ENCODE data around the gene F2RL2. TPM values are rescaled to one million over a fixed set of nuclear protein-coding genes. Genes with fewer than 3 reads are reported as not detected.

Gene F2RL2
- total RNA-seq, 2 experiments from 2014 or later = not detected

DNA sequence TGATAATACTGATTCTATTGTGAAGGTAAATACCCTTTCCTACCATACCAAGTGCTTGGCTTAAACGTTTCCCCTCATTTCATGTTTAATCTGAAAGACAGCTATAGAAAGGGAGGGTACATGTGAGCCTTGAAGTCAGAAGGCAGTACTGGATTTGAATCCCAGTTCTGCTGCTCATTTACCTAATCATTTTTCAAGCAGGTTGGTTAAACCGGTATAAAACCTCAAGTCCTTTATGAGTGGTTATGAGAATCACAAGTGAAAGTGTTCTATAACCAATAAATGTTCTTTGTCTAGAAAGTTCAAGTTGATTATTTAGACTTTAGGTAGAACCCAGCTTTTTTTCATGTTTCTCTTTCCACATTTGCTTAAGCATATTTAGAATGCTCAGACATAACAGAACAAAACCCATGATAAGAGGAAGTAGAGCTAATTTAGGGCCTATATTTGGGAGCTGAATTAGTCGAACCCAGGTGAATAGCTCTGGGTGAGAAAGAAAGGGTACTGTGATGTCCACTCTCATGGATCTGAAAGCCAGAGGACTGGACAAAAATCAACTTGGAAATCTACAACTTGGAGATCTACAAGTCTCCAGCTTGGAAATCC is 29.7 kb upstream of the F2RL2 start:
- Mint-ChIP-seq H3K4me3 (no peak overlapping the region), H3K27ac (no peak overlapping the region), H3K9me3 (ENCODE audit: low read depth) (peaks cover 11% of the 10 kb centered on the region), H3K4me1 (peaks cover 5% of the 10 kb centered on the region), H3K36me3 (ENCODE audit: low read depth) (peaks cover 41% of the 10 kb centered on the region), H3K27me3 (no peaks in the 10 kb centered on the region)
- ChIA-PET POLR2A (no interaction called here), CTCF (interaction anchor here (0.6 to 2.1 kb wide), 6 partner anchors 10 to 1212 kb away, joined by 3 to 8 read pairs (median 4); no protein-coding TSS in a partner anchor)
- intact Hi-C loops (cut with DNase I, micrococcal nuclease) = no loop called here
- ATAC-seq (peak; percentile 72), DNase-seq (no peak)

GRCh38 chr5:76649140-76649539 is 25.9 kb upstream of the F2RL2 start:
- Mint-ChIP-seq H3K4me1 (peaks cover 5% of the 10 kb centered on the region), H3K4me3 (no peak overlapping the region), H3K36me3 (ENCODE audit: low read depth) (peaks cover 49% of the 10 kb centered on the region), H3K9me3 (ENCODE audit: low read depth) (peaks cover 13% of the 10 kb centered on the region), H3K27me3 (no peaks in the 10 kb centered on the region), H3K27ac (no peak overlapping the region)
- ATAC-seq = no peak
- intact Hi-C loops (cut with DNase I, micrococcal nuclease) = loop anchor here in 1 of 2 experiments (10.0 kb wide), 1 partner anchor 574 kb away; no protein-coding TSS in a partner anchor
- no peak for DNase-seq
- ChIA-PET POLR2A (no interaction called here), CTCF (interaction anchor here (0.5 to 1.9 kb wide), 2 partner anchors 125 to 219 kb away, joined by 3 to 7 read pairs; no protein-coding TSS in a partner anchor)

- Mint-ChIP-seq H3K9me3 (ENCODE audit: low read depth) (peaks cover 4% of the 10 kb centered on the region), H3K27ac (no peak overlapping the region), H3K4me1 (peaks cover 5% of the 10 kb centered on the region), H3K27me3 (no peaks in the 10 kb centered on the region), H3K4me3 (no peak overlapping the region), H3K36me3 (ENCODE audit: low read depth) (peaks cover 48% of the 10 kb centered on the region)
- ChIA-PET POLR2A (no interaction called here), CTCF (interaction anchor here (0.9 to 2.0 kb wide), 6 partner anchors 9 to 42 kb away, joined by 3 to 8 read pairs (median 4); no protein-coding TSS in a partner anchor)
- DNase-seq (no peak), ATAC-seq (no peak)
- intact Hi-C loops (cut with DNase I, micrococcal nuclease) = loop anchor here in 1 of 2 experiments (5.0 to 10.0 kb wide), 2 partner anchors 306 to 569 kb away; no protein-coding TSS in a partner anchor
These were observed 20.2 kb upstream of the F2RL2 start for GRCh38 chr5:76643371-76643770.

DNA sequence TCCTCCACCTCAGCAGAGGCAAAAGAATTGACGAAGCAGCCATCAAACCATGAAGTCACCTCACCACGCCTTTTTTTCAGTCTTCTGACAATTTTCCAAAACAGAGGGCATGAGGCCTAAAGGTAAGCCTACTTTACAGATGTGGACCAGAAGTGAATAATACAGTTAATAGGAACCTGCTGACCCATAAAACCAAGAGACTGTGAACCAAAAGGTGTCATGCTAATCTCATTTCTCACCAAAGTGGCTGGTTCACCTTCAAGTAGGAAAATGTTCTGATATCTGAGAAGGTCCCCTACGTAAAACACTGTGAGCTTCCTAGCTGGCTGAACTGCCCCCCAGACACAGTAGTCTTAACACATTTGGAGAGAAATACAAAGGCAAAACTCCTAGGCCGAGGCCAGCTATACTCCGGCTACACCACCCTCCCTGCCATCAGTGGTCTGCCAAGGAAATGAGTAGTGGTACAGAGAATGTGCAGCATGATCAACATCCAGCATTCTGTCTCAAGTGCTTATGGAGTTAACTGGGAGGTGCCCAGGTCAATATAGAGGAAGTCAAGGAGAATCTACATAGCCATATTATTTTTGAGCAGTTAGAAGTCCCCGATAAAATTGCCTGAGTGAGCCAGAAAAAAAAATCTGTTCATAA is 19.3 kb upstream of the F2RL2 start:
- ATAC-seq = no peak
- intact Hi-C loops (cut with DNase I, micrococcal nuclease) = loop anchor here in 1 of 2 experiments (5.0 to 10.0 kb wide), 2 partner anchors 305 to 568 kb away; no protein-coding TSS in a partner anchor
- Mint-ChIP-seq H3K36me3 (ENCODE audit: low read depth) (peaks cover 39% of the 10 kb centered on the region), H3K9me3 (ENCODE audit: low read depth) (peaks cover 2% of the 10 kb centered on the region), H3K4me3 (no peak overlapping the region), H3K4me1 (peaks cover 5% of the 10 kb centered on the region), H3K27ac (no peak overlapping the region), H3K27me3 (no peaks in the 10 kb centered on the region)
- no peak for DNase-seq
- CTCF ChIA-PET = interaction anchor here (0.7 to 2.0 kb wide), 12 partner anchors 9 to 468 kb away, joined by 3 to 8 read pairs (median 4); no protein-coding TSS in a partner anchor
- POLR2A ChIA-PET = no interaction called here

DNA sequence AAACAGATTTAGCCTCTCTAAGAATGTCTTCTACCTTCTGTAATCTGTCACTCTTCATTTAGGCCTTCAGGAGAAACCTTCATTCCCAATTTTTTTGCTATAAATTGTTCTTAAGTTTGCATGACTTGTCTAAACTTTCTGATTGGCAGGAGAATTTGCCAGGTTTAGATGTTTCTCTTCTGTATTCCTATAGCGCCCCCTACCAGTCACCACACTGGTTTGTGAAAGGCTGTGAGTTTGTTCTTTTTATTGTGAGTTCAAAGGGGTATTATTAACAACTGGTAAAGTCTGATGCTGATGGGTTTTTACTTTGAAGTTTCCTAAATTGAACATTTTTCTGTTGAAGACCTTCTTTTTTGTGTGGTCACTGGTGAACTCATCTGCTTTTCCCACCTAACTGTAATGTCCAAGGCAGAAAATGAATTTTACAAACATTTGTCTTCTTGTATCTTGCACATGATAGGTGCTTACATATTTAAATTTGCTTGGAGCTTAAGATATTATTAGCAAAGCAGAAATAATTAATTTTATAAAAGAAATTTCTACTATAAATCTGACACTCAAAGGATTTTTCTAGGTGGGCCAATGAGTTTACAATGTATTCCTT is 18.4 kb upstream of the F2RL2 start:
- ChIA-PET CTCF (interaction anchor here (0.7 to 2.0 kb wide), 10 partner anchors 10 to 467 kb away, joined by 3 to 9 read pairs (median 4); no protein-coding TSS in a partner anchor), POLR2A (no interaction called here)
- ATAC-seq (no peak), DNase-seq (peak; percentile 74)
- Mint-ChIP-seq H3K27me3 (no peaks in the 10 kb centered on the region), H3K9me3 (ENCODE audit: low read depth) (no peaks in the 10 kb centered on the region), H3K27ac (no peak overlapping the region), H3K4me3 (no peak overlapping the region), H3K36me3 (ENCODE audit: low read depth) (peaks cover 34% of the 10 kb centered on the region), H3K4me1 (peaks cover 5% of the 10 kb centered on the region)
- intact Hi-C loops (cut with DNase I, micrococcal nuclease) = loop anchor here (1.0 to 10.0 kb wide), 6 partner anchors 40 to 567 kb away; partner anchors contain the start of gene IQGAP2 (in 1 of the 2)

DNA sequence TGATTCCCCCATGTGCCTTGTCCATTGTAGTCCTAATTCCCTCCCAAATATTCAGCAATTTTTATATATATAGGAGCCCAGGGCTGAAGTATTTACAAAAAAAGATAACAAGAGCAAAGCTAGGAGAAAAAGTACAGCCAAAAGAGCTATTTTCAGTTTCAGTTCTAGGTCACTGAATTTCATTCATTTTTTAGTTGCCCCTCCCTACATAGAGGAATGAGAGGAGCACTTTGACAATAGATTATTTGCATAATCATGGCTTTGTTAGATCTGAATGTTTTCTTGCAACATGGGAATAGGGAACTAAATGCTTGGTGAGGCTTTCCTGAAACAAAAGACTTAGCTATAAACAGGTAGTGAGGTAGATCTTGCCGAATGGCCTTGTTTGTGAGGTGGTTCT is 15.3 kb upstream of the F2RL2 start:
- ATAC-seq (no peak), DNase-seq (no peak)
- CTCF ChIA-PET = interaction anchor here (0.7 to 3.2 kb wide), 7 partner anchors 11 to 143 kb away, joined by 3 to 11 read pairs (median 3); no protein-coding TSS in a partner anchor
- Mint-ChIP-seq H3K36me3 (ENCODE audit: low read depth) (peaks cover 34% of the 10 kb centered on the region), H3K27me3 (no peaks in the 10 kb centered on the region), H3K4me1 (peaks cover 5% of the 10 kb centered on the region), H3K9me3 (ENCODE audit: low read depth) (no peaks in the 10 kb centered on the region), H3K27ac (no peak overlapping the region), H3K4me3 (no peak overlapping the region)
- POLR2A ChIA-PET = no interaction called here
- intact Hi-C loops (cut with DNase I, micrococcal nuclease) = no loop called here

DNA sequence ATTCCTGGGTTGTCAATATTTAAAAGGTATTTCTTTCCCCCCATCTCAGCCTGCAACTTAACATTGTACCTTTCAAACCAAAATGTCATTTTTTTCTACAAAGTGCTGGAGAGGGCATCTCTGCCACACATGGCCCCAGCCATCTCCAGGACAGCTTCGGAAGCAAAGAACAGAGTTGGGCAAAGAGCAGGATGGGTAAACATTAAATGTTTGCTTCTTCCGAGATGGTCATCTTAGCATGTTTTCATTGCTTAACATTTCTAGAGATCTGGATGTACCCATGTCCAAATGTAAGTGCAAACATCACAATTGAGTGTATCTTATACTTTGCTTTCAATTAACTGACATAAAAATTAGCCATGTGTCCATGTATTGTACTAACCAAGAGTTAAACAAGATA is 14.3 kb upstream of the F2RL2 start:
- Mint-ChIP-seq H3K4me3 (no peak overlapping the region), H3K4me1 (peaks cover 5% of the 10 kb centered on the region), H3K27ac (no peak overlapping the region), H3K27me3 (no peaks in the 10 kb centered on the region), H3K9me3 (ENCODE audit: low read depth) (no peaks in the 10 kb centered on the region), H3K36me3 (ENCODE audit: low read depth) (peaks cover 27% of the 10 kb centered on the region)
- ChIA-PET CTCF (interaction anchor here (0.9 to 3.2 kb wide), 5 partner anchors 13 to 137 kb away, joined by 3 to 11 read pairs (median 3); no protein-coding TSS in a partner anchor), POLR2A (no interaction called here)
- DNase-seq = no peak
- no peak for ATAC-seq
- intact Hi-C loops (cut with DNase I, micrococcal nuclease) = no loop called here

GRCh38 chr5:76634661-76635060 is 11.5 kb upstream of the F2RL2 start:
- no peak for DNase-seq
- intact Hi-C loops (cut with DNase I, micrococcal nuclease) = no loop called here
- no peak overlapping the region for H3K4me3 Mint-ChIP-seq
- POLR2A ChIA-PET = no interaction called here
- peaks cover 5% of the 10 kb centered on the region for H3K4me1 Mint-ChIP-seq
- ATAC-seq = no peak
- no peak overlapping the region for H3K27ac Mint-ChIP-seq
- H3K36me3 Mint-ChIP-seq (ENCODE audit: low read depth) = peaks cover 23% of the 10 kb centered on the region
- no peaks in the 10 kb centered on the region for H3K9me3 Mint-ChIP-seq (ENCODE audit: low read depth)
- CTCF ChIA-PET = interaction anchor here (1.1 to 1.5 kb wide), 2 partner anchors 29 to 33 kb away, joined by 4 read pairs; no protein-coding TSS in a partner anchor
- H3K27me3 Mint-ChIP-seq = no peaks in the 10 kb centered on the region

DNA sequence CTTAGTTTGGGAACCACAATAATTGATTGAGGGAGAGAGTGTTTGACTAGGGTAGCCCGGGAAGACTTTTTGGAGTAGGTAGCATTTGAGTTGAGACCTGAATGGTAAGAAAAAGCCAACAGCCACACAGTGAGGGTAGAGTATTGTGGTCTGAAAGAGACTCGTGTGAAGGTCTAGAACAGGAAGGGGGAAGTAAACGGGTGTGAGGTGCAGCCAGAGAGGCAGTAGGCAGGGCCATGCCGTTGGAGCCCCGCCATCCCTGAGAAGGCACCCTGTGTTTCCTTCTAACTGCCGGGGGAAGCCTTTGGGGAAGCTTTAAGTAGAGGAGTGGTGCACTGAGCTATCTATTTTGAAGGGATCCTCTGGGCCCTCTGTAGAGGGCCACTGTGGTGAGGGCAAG is 3.5 kb upstream of the F2RL2 start:
- H3K27ac Mint-ChIP-seq = no peak overlapping the region
- no peak overlapping the region for H3K4me3 Mint-ChIP-seq
- ChIA-PET POLR2A (no interaction called here), CTCF (interaction anchor here (2.0 kb wide), 1 partner anchor 12 kb away, joined by 7 read pairs; no protein-coding TSS in a partner anchor)
- ATAC-seq = no peak
- intact Hi-C loops (cut with DNase I, micrococcal nuclease) = no loop called here
- H3K36me3 Mint-ChIP-seq (ENCODE audit: low read depth) = peaks cover 18% of the 10 kb centered on the region
- no peaks in the 10 kb centered on the region for H3K27me3 Mint-ChIP-seq
- DNase-seq = no peak
- H3K9me3 Mint-ChIP-seq (ENCODE audit: low read depth) = no peaks in the 10 kb centered on the region
- peaks cover 15% of the 10 kb centered on the region for H3K4me1 Mint-ChIP-seq

- Mint-ChIP-seq H3K9me3 (ENCODE audit: low read depth) (no peaks in the 10 kb centered on the region), H3K36me3 (ENCODE audit: low read depth) (peaks cover 16% of the 10 kb centered on the region), H3K4me1 (peaks cover 18% of the 10 kb centered on the region), H3K4me3 (no peak overlapping the region), H3K27me3 (no peaks in the 10 kb centered on the region), H3K27ac (no peak overlapping the region)
- CTCF ChIA-PET = interaction anchor here (0.6 to 1.8 kb wide), 7 partner anchors 13 to 149 kb away, joined by 3 to 6 read pairs (median 3); no protein-coding TSS in a partner anchor
- POLR2A ChIA-PET = no interaction called here
- ATAC-seq = peak; percentile 36
- DNase-seq = no peak
- intact Hi-C loops (cut with DNase I, micrococcal nuclease) = no loop called here
These were observed 2.0 kb upstream of the F2RL2 start for GRCh38 chr5:76625087-76625815.

DNA sequence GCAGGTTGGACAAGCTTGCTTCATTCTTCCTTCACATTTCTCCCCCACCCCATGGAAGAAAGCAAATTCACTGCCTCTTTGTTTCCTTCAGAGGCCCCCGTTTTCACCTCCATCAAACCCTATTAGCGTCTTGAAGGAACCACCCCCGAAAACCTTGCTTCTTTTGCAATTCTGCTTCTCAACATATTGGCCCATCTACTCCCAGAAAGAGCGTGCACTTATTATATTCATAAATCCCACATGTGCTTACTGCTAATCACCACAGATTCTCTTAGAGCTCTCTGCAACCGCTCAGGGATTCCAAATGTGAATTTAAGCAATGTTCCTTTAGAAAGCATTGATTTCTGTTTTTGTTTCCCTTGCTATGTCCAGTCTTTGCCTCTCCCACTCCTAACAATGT is 1.1 kb downstream of the F2RL2 start:
- DNase-seq (no peak), ATAC-seq (no peak)
- Mint-ChIP-seq H3K27me3 (no peaks in the 10 kb centered on the region), H3K27ac (no peak overlapping the region), H3K4me1 (peaks cover 22% of the 10 kb centered on the region), H3K9me3 (ENCODE audit: low read depth) (no peaks in the 10 kb centered on the region), H3K36me3 (ENCODE audit: low read depth) (peaks cover 19% of the 10 kb centered on the region), H3K4me3 (no peak overlapping the region)
- intact Hi-C loops (cut with DNase I, micrococcal nuclease) = no loop called here
- CTCF ChIA-PET = interaction anchor here (1.1 to 2.0 kb wide), 2 partner anchors 20 to 22 kb away, joined by 4 to 7 read pairs; no protein-coding TSS in a partner anchor
- POLR2A ChIA-PET = no interaction called here

All from activated CD4-positive, alpha-beta T cell treated with anti-CD3 and anti-CD28 coated beads for 36 hours (primary cell).